ENCODE measurements around the gene AGBL3. TPM values are rescaled to one million over a fixed set of nuclear protein-coding genes. Genes with fewer than 3 reads are reported as not detected.

The AGBL3 gene
- total and polyA plus RNA-seq, 8 donors = 2.7 to 15.3 (median 11.3) TPM

DNA sequence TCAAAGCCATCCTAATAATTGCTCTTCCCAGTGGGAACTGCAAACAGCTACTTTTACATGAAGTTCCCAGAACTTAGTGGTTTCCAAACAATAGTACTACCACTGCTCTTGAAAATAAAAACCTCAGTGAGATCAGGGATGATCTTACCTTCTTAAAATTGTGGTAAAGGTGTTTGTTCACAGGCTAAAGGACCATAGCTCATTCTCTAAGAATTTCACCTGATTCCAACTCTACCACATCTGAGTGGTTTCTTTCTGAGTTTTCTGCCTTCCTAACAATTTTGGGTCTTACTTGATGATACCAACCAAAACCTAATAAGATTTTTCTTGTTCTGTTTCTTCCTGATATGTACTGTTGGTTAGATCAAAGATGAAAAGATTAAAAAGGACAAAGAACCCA, 45.6 kb upstream of the AGBL3 start:
- H3K9me3 ChIP-seq = no peaks in the 10 kb centered on the region
- H3K27ac ChIP-seq = no peak overlapping the region
- H3K27me3 ChIP-seq = no peaks in the 10 kb centered on the region
- ATAC-seq (no peak), DNase-seq (no peak)
- H3K4me1 ChIP-seq = peaks cover 0 to 5% of the 10 kb centered on the region in 2 donors
- H3K36me3 ChIP-seq = no peaks in the 10 kb centered on the region
- no peak overlapping the region for H3K4me3 ChIP-seq
- intact Hi-C loops (cut with DNase I) = no loop called here
- no peak for TF ChIP-seq CTCF (IDR thresholded peaks at IDR 0.05)

- ATAC-seq = peak; percentile 46
- no peak overlapping the region for H3K4me3 ChIP-seq
- no peaks in the 10 kb centered on the region for H3K36me3 ChIP-seq
- H3K4me1 ChIP-seq = peaks cover 0 to 5% of the 10 kb centered on the region in 2 donors
- TF ChIP-seq CTCF (IDR thresholded peaks at IDR 0.05) = no peak
- no peak overlapping the region for H3K27ac ChIP-seq
- intact Hi-C loops (cut with DNase I) = no loop called here
- DNase-seq = no peak
- no peaks in the 10 kb centered on the region for H3K27me3 ChIP-seq
- H3K9me3 ChIP-seq = no peaks in the 10 kb centered on the region
Measured at GRCh38 chr7:134941185-134941900, 45.0 kb upstream of the AGBL3 start.

DNA sequence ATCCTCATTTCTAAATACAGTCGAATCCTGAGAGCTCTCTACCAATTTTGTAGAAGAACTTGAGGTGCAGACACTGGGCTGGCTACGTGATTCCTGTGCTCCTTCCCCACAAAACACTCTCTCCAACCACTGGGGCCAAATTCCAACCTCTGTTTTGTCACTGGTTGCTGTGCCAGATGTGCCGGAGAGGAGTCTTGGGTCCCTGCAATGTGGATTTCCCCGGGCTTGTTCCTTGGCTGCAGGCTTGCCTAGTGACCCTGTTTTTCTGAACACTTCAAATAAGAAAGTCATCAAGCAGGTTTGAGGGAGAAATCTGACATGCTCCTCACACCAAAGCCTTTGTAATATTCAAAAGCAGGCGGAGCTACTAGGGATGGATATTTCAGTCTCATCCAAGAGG, 44.4 kb upstream of the AGBL3 start:
- Histone ChIP-seq H3K4me1 (peaks cover 0 to 5% of the 10 kb centered on the region in 2 donors), H3K27me3 (no peaks in the 10 kb centered on the region), H3K27ac (no peak overlapping the region), H3K9me3 (no peaks in the 10 kb centered on the region), H3K36me3 (no peaks in the 10 kb centered on the region), H3K4me3 (no peak overlapping the region)
- ATAC-seq = peak; percentile 51
- peak in 1 of 4 donors; percentile 30 for DNase-seq
- intact Hi-C loops (cut with DNase I) = no loop called here
- no peak for TF ChIP-seq CTCF (IDR thresholded peaks at IDR 0.05)

DNA sequence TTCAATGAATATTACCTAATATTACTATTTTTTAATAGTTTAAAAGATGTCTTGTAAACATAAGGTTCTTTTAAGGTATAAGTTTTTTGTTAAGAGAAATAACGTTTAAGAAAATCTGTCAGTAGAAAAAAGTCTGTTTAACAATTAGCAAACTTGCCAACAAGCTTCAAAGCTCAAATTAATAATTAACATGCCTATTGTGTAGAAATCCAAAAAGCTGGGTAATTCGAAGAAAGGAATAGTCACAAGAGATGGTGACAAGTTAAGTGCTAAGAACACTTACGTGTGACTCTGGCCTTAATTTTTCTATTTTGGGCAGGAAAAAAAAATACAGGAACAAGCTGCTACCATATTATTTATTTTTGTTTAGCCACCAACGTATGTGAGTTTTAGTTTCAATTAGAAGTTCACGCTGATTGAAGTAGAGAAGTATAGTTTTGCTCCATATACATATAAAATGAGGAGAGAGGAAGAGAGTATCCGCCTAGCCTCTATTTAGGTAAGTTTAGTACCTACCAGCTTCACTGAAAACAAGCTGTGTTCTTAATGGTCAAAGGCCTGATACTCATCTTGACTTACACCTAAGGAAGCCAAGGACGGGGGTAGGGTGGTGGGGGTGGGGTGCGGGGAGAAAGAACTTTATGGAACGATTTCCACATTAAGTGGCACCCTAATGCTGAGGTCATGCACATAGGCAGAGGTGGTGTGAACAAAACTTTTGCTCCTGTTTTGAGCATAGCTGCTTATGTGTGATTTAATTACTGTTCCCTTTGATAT, 43.4 kb upstream of the AGBL3 start:
- peaks cover 0 to 5% of the 10 kb centered on the region in 2 donors for H3K4me1 ChIP-seq
- H3K4me3 ChIP-seq = no peak overlapping the region
- intact Hi-C loops (cut with DNase I) = no loop called here
- no peak for DNase-seq
- no peaks in the 10 kb centered on the region for H3K9me3 ChIP-seq
- ATAC-seq = no peak
- no peaks in the 10 kb centered on the region for H3K27me3 ChIP-seq
- peaks cover 0 to 7% of the 10 kb centered on the region in 2 donors for H3K36me3 ChIP-seq
- TF ChIP-seq CTCF (IDR thresholded peaks at IDR 0.05) = no peak
- no peak overlapping the region for H3K27ac ChIP-seq

DNA sequence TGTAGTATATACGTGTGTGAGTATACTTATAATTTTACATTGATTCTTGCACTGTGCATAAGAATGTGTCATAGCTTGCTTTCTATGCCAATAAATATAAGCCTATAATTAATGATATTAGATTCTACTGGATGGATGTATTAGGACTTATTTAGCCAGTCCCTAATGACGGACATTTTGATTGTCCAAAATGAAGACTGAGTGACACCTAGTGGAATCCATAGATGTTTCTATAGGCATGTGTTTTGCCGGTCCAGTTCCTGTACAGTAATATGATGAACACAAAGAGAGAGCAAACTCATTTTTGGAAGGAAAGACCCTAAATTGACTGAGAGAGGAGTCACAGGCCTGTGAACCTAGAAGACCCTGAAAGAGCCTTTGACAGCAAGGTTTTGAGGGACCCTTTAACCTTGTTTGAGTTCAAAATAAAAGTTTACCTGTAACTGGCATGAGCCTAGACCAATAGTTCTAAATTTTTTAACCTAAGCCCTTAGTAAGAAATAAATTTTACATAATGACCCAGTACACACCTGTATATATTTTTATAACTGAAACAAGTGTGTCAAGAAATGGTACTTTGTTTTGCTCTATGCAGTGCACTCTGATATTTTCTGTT, 42.4 kb upstream of the AGBL3 start:
- H3K27ac ChIP-seq = no peak overlapping the region
- DNase-seq (peak in 2 of 4 donors; percentile 35 to 58), ATAC-seq (peak; percentile 49)
- H3K36me3 ChIP-seq = peaks cover 0 to 7% of the 10 kb centered on the region in 2 donors
- no peaks in the 10 kb centered on the region for H3K27me3 ChIP-seq
- peaks cover 0 to 5% of the 10 kb centered on the region in 2 donors for H3K4me1 ChIP-seq
- H3K9me3 ChIP-seq = no peaks in the 10 kb centered on the region
- intact Hi-C loops (cut with DNase I) = no loop called here
- TF ChIP-seq CTCF (IDR thresholded peaks at IDR 0.05) = peak in 1 of 2 donors; percentile 13
- H3K4me3 ChIP-seq = no peak overlapping the region
